ENCODE results near the gene ABCG1.

The ABCG1 gene

DNA sequence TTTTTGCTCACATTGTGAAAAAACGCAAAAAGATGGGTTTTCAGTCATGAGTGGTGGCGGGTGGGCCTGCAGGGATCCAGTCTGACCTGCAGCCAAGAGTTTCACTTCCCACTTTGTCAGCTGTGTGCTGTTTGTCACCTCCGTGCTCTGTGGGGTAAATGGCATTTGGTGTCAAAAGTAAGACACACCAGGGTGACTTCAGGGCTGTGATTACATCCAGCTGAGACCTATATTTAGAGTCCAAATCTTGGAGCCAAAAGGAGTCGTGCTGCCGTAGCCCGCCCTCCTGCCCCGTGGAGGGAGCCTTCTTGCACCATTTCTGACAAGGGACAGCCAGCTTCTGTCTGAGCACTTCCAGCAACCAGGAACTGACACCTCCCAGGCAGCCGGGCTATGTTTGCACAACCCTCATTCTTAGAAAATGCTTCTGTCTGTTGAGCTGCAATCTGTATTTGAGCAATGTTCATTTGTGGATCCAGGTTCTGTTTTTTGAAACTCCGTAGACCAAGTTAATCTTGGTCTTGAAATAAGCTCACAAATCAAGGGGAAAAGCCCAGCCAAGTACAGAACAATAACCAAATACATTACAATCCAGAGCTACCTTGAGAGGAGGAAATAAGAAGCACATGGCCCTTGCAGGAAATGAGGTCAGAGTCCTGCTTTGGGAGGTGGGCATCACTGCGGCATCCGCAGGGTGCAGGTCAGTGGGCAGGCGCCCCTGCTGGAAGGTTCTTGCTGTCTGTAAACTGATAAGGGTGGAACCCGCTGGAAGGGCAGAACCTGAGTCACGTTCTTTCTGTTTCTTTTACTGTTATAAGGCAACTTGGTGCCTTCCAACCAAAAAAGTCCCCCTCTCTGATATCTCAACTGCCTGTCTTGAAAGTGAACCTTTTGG lies 14.4 kb downstream of the ABCG1 start:
- DNase-seq (ENCODE audit: low read depth): no peak

DNA sequence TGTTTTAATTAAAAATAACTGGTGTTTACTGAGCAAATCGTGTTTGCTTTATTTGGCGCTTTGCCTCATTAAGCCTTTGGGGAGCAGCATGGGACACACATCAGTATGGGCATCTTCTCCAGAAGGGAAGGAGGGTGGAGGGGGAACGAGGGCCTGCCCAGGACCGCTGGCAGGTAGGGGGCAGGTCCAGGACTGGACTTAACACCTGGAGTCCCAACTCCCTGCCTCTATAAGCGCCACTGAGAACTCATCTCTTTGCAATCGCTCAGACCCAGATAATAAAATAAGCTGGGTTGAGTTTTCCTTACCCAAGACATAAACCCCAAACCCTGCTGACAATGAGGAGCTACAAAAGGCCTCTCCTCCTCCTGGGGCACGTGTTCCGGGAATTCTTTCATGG lies 15.1 kb downstream of the ABCG1 start:
- DNase-seq (ENCODE audit: low read depth): no peak

DNA sequence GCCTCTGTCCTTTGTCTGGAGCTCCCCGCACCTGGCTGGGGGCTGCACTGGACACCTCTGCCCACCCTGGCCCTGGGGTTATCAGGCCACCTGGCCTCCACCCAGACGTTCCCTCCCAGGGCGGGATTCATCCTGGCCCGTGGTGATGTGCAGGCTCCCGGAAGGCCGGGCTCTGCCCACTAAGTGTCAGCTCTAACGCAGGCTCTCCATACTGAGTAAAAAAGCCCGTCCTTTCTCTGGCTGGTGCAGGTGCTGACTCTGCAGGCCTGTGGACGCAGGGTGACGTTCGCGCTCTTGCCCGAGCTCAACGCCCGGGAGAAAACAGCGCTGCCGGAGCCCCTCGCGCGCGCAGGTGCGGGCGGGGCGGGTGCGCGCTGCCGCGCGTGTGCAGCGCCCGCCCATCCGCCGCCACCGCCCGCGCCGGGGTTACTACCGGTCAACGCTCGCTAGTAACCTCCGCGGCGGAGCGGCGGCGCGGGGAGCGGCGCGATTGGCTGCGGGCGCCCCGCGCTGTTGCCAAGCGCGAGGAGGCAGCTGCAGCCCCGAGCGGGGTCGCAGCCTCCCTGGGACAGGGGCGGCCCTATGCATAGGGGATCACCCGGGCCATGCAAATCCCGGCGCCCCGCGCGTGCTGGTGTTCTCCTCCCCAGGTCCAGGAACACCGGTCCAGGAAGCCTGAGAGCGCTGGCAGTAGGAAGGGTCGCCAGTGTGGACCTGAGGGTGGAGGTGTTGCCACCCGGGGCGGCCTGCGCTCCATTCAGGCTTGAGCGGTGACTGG lies 15.7 kb downstream of the ABCG1 start:
- no peak for DNase-seq (ENCODE audit: low read depth)

DNA sequence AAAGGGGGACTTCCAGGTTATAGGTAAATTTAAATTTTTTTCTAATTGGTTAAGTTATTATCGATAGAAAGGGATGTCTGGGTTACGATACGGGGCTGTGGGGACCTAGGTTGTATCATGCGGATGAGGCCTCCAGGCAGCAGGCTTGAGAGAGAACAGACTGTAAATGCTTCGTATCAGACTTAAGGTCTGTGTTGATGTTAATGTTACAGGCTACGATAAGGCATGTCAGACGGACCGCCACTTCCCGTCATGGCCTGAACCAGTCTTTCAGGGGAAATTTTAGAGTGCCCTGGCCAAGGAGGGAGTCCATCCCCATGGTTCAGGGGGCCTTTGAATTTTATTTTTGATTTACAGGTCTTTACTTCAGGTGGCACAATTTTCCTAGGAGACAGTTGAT lies 16.7 kb downstream of the ABCG1 start:
- no peak for DNase-seq (ENCODE audit: low read depth)

DNA sequence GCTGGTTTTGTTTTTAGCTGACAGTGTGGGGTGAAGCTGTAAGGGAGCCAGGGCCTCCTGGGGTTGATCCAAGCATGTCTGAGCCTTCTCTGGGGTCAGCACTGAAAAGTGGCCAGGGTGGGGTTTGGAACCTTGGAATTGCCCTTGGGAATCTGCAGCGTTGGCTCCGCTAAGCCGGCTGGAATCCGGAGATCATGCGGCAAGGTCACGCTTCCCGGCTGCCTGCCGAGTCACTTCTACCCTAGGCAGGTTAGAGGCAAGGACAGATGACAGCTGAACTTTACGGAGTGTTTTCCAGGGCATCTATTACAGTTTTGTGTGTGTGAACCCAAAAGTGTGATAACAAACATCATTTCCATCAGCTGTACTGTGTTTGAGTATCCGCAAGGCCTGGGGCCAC lies 17.1 kb downstream of the ABCG1 start:
- DNase-seq (ENCODE audit: low read depth): no peak

DNA sequence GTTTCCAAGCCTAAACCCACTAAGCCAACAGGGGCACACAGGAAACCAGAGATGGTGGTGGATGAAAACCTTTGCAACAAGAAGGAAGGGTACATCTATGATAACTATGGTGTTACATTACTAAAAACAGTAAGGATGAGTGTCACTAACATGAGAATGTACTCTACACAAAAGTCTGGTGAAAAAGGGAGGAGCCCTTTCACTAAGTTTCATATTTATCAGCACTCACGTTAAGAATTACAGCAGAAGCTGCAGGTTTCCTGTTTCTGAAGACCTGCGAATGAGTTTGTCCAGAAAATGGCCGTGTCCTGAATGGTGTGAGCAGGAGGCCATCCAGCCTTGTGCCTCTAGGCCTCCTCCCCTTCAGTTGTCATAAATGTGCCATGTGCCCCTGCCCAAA lies 17.8 kb downstream of the ABCG1 start:
- DNase-seq (ENCODE audit: low read depth): no peak

DNA sequence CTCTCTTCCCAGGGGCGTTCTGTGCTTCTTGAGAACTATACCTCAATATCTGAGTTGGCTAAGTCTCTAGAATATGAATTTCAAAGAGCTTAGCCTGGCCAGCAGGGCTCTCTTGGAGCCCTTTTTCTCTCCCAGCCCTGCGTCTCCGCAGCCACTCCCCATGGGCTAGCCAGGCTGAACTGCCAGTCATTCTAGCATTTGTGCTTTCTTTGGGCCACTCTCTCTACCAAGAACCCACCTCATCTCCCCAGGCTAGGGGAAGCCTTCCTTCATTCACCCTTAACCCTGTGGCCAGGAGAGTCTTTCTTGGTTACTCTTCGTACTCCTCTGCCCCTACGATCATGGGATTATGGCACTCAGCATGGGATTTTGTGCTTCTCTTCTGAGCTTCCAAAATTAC lies 18.2 kb downstream of the ABCG1 start:
- DNase-seq (ENCODE audit: low read depth): no peak

DNA sequence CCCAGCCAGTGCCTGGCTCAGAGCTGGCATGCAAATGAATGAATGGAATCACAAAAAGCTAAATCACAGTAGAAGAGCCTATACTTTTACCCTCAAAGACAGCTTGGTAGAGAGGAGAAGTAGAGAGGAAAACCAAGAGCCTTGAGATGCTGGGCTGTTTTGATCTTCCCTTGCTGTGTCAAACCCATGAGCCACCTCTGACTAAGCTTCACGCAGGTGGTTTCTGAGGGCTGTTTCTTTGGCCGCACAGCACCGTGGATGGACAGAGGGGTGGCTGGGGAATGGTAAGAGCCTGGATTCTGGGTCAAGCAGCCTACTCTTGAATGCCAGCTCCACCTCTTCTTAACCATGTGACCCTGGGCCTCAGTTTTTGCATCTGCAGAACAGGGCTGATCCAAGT lies 18.6 kb downstream of the ABCG1 start:
- no peak for DNase-seq (ENCODE audit: low read depth)

DNA sequence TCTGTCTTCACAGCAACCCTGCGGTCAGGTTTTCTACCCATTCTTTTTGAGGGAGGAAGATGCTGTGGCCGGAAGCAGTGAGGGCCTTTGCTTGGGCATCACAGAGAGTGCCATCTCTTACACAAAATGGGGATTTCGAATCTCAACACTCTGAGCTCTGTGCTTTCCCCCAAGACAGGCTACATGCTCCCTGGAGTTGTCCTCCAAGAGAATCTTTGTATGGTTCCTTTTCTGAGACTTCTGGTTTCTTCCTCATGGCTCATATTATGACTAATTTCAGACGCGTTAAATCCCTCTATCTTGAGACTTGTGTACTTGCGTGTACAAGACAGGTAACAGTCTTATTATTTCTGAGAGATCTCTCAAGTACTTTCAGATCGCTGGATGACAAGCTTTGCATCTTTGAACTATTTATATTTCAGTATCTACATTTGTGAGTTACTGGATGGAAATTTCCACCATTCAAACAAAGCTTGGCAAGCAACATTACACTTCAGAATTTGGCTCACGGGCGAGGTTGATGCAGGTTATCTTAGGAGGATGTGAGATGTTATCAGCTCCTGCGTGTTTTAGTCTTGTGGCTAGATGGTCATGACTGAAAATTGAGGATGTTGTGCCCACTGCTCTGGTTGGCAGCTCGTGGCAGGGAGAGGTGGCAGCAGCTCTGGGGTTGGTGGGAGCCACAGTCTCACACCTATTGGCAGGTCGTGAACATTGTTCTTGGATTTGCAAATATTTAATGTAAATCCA lies 19.4 kb downstream of the ABCG1 start:
- no peak for DNase-seq (ENCODE audit: low read depth)

- no peak for DNase-seq (ENCODE audit: low read depth)
Measured at GRCh38 chr21:42239556-42239955, 20.6 kb downstream of the ABCG1 start.

- DNase-seq (ENCODE audit: low read depth): no peak
Measured at GRCh38 chr21:42239973-42240372, 21.0 kb downstream of the ABCG1 start.

GRCh38 chr21:42242611-42243010 lies 23.7 kb downstream of the ABCG1 start:
- DNase-seq (ENCODE audit: low read depth): no peak

GRCh38 chr21:42243026-42243425 lies 24.1 kb downstream of the ABCG1 start:
- DNase-seq (ENCODE audit: low read depth): no peak

- no peak for DNase-seq (ENCODE audit: low read depth)
Measured at GRCh38 chr21:42245331-42246193, 26.6 kb downstream of the ABCG1 start.

DNA sequence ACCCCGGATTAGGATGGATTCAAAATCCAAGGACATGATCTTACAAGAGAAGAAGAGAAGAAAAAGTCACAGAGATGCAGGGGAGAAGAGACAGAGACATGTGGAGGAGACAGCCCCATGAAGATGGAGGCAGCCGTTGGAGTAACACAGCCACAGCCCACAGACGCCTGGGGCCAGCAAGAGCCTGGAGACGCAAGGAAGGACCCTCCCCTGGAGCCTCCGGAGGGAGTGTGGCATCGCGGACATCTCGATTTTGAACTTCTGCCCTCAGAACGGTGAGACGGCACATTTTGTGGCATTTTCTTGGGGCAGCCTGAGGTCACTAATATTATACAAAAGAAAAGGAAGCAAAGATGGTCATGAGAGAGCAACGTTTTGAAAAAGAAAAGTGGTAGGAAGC lies 28.8 kb downstream of the ABCG1 start:
- no peak for DNase-seq (ENCODE audit: low read depth)

GRCh38 chr21:42248241-42248640 lies 29.3 kb downstream of the ABCG1 start:
- no peak for DNase-seq (ENCODE audit: low read depth)

- DNase-seq (ENCODE audit: low read depth): no peak
Measured at GRCh38 chr21:42248783-42249597, 30.1 kb downstream of the ABCG1 start.

DNA sequence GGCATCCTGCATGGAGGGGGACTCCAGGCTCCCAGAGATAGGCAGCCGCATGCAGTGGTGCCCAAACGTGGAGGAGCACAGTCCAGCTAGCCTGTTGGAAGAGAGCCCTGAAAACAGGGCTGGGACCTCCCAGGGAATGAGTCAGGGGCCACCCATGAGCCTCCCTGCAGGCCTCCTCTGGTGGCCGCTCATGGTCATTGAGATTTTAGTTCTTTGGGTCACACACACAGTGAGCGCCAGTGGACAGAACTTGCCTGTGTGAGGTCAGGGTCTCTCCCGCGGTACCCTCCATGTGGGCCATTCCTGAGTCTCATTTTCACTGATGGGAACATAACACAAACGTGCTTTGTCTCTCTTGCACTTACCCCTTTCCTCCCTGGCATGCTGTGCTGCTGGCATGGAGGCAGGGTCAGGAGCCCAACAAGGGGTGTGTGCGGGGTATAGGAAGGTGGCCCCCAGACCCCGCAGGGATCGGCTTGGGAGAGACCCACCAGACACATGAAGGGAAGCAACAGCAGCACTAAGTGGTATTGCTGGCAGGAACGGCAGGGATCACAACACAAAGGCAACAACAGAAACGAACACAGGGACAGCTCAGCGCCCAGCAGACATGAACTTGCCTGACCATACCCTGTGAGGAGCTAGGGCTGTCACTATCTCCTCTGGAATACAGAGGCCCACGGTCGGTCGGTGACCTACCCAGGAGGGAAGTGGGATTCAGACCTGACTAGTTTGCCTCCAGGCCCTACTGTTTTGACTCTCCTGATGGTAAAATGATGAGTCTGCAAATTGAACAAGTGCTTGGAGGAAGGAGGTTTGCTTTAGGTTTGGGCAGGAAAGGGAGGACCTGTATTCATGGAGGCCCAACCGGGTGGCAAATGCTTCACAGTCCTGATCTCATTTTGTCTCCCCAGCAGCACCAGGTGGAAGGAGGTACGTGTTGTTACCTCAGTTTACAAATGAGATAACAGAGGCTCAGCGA lies 31.8 kb downstream of the ABCG1 start:
- no peak for DNase-seq (ENCODE audit: low read depth)

GRCh38 chr21:42251654-42252324 lies 32.8 kb downstream of the ABCG1 start:
- no peak for DNase-seq (ENCODE audit: low read depth)

Data from GM04503 (cell line).